Activated CD8-positive, alpha-beta memory T cell treated with anti-CD3 and anti-CD28 coated beads for 36 hours (primary cell): ENCODE results near the gene FUCA2. TPM values are rescaled to one million over a fixed set of nuclear protein-coding genes. Genes with fewer than 3 reads are reported as not detected.

ENCODE experiments used
- CTCF ChIA-PET: fragments of 350-600 bp; sonication (Branson Sonifier 250); formaldehyde crosslinking; loops from one replicate; lab custom pipeline; 2021; ENCODE audit warnings: antibody characterized with exemption; lab: Charles Lee
- POLR2A ChIA-PET: fragments of 350-600 bp; sonication (Branson Sonifier 250); formaldehyde crosslinking; loops from one replicate; lab custom pipeline; 2021; ENCODE audit warnings: antibody characterized with exemption; lab: Charles Lee
- total RNA-seq, 2 experiments: library from RNA; stranded (reverse); gene quantifications; one replicate each; pipeline ENCODE4 v1.2.3, GENCODE V29; 2021

FUCA2 gene
- total RNA-seq, 2 experiments from 2014 or later = 12.3 to 13.4 TPM

DNA sequence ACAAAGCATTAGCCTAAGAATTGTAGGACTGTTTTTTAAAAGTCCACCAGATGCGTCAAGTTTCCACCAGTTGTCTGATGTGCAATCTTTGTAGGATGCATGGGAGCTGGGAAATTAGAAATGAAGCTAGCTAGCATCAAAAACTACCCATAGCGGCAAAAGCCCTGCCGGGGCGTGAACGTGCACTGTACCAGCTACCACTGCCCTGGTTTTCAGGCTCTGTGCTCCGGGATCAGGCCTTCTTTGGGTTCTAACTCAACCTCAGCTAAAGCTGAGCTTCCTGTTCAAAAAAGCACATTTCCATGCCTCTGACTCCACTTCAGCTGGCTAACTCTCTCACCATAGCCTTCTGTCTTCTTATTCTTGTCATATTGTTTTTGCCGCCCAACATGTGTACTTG is 26.9 kb upstream of the FUCA2 start:
- POLR2A ChIA-PET = interaction anchor here (0.8 to 1.3 kb wide), 2 partner anchors 97 to 305 kb away, joined by 3 read pairs; partner anchors contain the start of gene LTV1
- CTCF ChIA-PET = interaction anchor here (0.8 kb wide), 1 partner anchor 25 kb away, joined by 3 read pairs; no protein-coding TSS in a partner anchor

DNA sequence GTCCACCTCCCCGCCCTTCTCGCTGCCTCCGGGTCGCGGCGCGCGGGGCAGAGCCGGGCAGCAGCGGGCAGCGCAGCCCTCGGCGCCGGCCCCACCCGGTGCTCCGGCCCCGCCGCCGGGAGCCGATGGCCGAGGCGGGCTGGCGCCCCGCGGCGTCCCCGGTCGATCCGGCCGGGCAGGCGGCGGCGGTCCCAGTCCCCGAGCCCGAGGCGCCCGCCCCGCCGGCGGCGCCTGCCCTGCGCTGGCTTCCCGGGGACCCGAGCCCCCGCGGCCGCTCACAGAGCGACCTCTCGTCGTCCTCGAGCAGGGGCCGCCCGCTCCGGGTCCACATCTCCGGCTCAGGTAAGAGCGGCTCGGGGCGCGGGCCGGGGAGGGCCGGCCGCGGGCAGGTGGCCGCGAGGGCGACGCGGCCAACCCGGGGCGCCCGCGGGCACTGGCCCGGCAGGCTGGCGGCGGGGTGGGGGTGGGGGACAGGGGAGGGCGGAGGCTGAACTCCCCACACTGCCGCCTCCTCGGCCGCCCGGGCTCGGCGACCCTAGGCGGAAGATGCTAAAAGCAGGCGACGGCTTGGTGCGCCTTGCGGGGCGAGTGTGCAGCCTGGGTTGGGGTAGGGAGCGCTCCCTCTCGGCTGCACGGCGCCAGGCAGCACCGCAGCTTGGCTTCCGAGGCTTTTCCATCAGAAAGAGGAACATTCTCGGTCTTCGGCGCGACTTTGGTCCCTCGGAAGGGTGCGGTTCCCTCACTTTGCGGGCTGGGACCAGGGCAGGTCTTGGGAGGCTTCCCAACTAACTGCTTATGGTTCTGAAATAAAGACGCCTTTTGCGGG is 25.6 kb upstream of the FUCA2 start:
- ChIA-PET CTCF (no interaction called here), POLR2A (no interaction called here)

DNA sequence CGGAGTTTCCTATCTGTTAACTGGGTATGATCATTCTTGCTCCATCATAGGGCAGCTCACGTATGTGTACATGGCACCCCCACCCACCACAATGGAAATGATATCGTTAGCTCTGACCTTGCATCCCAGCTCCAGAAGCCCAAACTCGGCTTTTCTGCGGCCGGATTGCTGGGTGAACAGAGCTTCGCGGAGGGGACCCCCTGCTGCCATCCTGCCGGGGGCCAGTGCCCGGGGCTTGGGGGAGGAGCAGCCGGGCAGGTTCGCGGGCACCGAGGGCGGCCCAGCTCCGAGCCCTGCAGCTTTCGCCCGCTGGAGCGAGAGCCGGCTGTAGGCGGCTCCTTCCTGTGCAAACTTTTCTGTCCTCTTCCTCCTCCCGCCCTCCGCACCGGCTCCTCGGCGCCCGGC is 24.9 kb upstream of the FUCA2 start:
- ChIA-PET POLR2A (no interaction called here), CTCF (interaction anchor here (1.2 kb wide), 1 partner anchor 270 kb away, joined by 3 read pairs; no protein-coding TSS in a partner anchor)

DNA sequence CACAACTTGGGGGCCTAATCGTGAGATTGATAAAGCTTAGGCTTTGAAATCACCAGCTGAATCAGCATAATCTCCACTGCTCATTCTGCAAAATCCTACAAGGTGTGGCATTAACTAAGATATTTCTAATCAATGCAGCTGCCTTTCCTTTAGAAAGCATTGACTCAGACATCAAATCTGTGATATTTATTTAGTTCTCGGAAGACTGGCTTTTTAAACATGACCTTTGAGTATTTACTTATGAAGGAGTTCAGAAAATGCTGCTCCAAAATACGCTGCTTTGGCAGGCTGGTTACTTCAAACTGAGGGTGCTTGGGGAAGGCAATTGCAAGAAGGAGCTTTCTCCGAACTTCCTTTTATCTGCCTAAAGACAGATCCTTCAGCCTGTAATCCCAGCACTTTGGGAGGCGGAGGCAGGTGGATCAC is 23.7 kb upstream of the FUCA2 start:
- ChIA-PET CTCF (interaction anchor here (1.2 kb wide), 1 partner anchor 272 kb away, joined by 3 read pairs; no protein-coding TSS in a partner anchor), POLR2A (no interaction called here)

DNA sequence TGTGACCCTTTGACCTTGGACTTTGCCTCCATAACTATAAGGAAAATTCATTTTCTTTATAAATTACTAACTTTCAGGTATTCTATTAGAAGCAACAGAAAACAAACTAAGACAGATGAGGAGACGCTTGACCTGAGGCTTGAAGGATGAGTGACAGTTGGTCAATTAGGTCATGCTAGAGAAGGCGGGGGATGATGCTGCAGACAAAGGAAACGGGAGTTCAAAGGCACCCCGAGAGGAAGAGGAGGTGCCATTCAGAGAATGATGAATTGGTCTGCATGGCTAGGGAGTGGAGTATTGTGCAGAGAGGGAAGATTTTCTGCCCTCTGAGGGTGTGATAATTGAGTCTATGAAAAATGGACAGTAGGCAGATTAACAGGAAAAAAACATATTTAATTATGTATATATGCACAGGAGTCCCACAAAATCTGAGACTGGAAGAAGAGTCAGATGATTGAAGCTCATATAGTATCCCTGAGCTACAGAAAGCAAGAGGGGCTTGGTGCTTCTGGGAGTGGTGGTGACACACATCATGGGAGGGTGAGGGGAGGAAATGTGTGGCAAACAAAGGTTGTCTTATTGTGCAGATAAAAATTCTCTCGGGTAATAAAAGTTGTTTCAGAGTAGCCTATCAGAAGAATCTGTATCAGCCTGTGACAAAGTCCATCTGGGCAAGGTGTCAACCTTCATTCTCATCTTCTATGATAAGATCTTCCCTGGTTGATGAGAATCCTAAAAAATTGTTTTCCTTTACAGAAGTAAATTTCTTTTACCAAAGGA is 20.4 kb upstream of the FUCA2 start:
- CTCF ChIA-PET = no interaction called here
- POLR2A ChIA-PET = no interaction called here

DNA sequence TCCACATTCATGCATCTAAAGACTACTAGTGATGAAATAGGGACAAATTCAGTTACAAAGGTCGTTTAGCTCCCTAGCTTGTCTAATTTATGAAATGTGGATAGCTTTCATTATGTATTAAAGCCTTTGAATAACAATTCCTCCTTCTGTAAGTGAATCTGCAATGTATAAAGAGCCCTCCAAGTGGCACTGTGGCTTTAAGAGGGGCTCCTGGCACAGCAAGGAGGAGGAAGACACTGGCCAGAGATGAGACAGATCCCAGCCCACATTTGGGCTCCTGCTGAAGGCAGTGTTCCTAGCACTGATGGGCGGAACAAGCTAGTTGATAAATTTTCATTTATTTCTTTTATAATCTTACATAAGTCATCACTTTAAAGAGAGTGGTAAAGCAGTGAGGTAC is 17.6 kb upstream of the FUCA2 start:
- ChIA-PET CTCF (interaction anchor here (1.0 kb wide), 2 partner anchors 17 to 18 kb away, joined by 4 read pairs; partner anchors contain the start of gene FUCA2), POLR2A (no interaction called here)

DNA sequence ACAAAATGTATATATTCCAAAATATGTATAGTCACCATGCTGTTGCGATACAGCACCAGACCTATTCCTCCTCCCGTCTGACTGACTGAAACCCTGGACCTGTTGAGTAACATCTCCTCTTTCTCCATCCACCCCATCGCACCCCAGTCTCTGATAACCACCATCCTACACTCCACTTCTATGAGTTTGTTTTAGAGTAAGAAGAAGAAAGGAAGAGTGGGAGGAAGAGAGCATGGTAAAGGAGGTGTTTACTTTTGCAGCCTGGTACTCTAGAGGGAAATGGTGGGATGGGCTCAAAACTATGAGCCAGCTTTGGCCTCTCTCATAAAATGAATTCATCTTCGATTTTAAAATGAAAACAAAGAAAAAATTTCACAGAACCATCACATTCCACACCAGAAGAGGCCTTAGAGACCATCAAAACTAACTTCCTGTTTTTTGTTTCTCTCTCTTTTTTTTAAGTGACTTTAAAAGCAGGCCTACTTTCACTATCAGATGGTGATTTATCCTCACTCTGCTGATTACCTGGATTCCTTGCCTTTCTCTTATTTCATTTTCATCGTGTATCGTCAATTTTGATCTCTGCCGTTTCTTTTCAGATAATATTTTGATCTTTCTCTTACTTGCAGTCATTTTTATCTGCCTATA is 16.8 kb upstream of the FUCA2 start:
- ChIA-PET POLR2A (no interaction called here), CTCF (interaction anchor here (1.0 kb wide), 2 partner anchors 16 to 17 kb away, joined by 4 read pairs; partner anchors contain the start of gene FUCA2)

DNA sequence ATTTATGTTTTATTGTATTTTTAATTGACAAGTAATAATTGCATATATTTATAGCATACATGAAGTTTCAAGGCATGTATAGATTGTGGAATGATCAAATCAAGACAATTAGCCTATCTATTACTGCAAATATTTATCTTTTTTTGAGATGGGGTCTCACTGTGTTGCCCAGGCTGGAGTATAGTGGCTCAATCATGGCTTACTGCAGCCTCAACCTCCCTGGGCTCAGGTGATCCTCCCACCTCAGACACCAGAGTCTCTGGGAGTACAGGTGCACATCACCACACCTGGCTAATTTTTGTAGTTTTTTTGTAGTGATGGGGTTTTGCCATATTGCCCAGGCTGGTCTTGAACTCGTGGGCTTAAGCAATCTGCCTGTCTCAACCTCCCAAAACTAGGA is 16.2 kb upstream of the FUCA2 start:
- CTCF ChIA-PET = no interaction called here
- POLR2A ChIA-PET = no interaction called here

DNA sequence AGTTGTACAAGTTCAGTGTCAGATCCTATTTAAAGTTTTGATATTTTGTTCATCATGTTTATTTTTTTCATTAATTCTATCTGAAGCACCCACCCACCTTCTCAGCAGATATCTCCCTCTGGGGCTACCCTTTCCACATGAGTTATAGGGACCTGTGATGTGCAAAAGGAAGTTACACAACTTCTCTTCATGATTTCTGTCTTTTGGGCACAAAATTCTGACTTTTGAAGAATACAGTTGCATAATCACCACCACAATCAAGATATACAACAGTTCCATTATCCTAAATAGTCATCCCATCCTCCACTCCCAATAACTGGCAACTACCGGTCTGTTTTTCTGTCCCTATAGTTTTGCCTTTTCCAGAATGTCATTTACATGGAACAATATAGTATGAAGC is 13.8 kb upstream of the FUCA2 start:
- CTCF ChIA-PET = no interaction called here
- POLR2A ChIA-PET = no interaction called here

DNA sequence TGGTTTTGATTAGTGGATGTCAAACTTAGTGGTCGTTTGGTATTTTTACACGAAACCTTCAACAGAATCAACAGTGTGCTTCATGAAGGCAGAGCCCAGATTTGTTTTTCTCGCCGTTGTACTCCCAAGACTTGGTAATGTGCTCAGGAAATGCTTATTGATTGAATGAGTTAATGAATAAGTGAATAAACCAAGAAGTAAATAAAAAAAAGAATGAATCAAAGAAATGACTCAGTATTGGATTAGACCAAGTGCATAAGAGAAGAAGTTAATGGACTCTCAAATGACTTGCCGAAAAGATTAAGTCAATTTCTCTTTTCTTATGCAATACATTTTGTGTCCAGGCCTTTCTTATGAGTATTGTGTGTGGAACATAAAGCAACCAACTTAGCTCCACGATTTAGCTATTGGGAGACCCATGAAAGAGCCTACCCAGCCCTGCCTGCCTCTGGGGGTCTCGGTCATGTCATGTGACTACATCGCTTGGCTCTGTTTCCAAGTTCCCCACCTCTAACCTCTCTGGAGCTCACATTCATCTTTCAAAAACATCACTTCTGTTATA is 10.6 kb upstream of the FUCA2 start:
- POLR2A ChIA-PET = no interaction called here

DNA sequence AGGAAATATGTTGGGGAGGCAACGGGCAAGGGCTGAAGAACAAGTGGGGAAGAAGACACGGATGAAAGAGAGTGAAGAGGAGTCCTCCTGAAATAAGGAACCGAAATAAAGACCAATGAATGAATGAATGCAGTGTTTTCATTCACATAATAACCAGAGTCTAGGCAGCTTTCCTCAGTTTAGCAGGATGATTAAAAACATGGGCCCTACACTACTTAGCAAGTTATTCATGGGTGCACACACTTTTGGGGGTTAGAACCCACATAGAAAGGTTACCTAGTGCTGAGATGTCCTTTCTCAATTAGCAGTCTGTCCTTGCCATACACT is 5.9 kb upstream of the FUCA2 start:
- CTCF ChIA-PET = no interaction called here

More for the DNA sequence above, 10.6 kb upstream of the FUCA2 start:
- CTCF ChIA-PET = no interaction called here

DNA sequence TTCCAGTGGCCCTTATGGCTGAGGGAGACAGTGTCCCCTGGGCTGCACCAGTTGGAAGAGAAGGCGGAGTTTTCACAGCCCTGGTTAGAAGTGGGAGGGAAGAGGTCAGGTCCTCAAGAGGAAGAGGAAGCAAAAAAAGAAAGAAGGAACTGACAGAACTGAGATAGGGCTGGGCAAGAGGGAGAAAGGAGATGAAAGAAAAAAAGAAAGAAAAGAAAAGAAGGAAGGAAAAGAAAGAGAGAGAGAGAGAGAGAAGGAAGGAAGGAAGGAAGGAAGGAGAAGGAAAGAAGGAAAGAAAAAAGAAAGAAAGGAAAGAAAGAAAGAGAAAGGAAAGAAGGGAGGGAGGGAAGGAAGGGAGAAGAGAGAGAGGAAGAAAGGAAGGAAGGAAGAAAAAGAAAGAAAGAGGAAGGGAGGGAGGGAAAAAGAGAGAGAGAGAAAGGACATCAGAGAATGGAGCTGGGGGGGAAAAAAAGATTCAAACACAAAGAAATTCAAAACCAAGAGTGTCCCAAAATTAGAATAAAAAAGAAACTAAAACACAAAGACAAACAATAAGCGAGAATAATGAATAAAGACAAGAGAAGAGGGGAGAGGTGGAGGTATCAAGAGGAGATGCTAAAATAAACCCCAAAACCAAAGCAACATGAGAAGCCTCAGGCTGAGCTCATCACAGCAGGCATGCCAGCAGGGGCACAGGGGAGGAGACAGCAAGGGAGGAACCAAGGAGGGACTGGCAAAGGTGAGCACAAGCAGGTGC is 5.3 kb upstream of the FUCA2 start:
- POLR2A ChIA-PET = no interaction called here
- CTCF ChIA-PET = no interaction called here

More for the DNA sequence above, 5.9 kb upstream of the FUCA2 start:
- POLR2A ChIA-PET = no interaction called here

DNA sequence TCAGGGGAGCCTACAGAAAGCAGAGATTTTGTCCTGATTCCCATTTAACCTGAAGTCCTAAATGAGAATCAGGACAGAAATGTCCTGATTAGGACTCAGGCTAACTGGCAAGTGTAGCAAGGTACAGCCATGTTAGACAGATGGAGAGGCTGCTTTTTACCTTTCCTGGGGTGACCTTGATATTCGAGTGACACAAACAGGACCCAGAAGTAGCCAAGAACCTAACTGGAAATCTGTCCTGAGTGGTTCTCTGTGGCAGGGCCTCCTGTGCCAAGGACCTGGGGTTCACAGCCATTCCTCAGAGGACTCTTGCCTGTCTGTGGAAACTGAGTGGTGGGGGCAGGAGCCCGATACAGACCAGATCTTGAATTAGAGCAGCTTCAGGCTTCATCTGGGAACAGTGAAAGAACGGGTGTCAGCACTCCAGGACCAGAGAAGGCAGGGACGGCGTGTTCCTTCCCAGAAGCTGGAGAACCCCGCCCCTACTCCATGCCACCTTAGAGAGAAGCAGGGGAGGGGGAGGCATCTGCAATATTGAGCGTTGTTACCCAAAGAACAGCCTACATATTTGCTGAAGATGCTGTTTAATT is 4.3 kb upstream of the FUCA2 start:
- POLR2A ChIA-PET = no interaction called here
- CTCF ChIA-PET = no interaction called here

DNA sequence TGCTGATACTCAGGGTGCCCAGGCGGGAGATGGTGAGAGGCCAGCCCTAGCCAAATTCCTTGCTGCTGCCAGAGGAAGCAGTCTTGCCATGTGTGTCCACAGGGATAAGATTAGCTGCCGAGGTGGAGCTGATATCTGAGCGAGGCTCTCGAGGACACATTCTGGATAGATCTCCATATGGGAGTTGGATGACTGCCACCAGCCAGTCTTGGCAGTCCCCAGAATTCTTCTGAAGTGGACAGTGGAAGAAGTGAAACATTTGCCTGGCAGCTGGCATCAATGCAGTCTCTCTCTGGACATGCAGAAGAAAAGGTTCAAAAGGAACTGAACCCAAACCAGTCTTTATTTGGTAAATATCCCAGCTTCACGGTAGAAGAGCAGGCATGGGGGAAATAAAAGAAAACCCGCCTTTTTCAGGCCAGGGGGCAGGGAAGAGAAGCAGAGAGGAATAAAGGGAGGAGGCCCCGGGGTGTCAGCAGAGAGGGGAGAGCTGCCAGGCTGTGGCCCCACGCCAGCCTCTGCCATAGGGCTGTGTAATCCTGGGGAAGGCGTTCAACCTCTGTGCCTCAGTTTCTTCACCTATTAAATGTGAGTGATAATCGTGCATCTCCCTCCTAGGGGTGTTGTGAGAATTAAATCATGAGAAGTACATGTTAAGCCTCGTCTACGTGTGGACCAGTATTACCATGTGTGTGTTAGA is 3.7 kb upstream of the FUCA2 start:
- ChIA-PET CTCF (no interaction called here), POLR2A (no interaction called here)

DNA sequence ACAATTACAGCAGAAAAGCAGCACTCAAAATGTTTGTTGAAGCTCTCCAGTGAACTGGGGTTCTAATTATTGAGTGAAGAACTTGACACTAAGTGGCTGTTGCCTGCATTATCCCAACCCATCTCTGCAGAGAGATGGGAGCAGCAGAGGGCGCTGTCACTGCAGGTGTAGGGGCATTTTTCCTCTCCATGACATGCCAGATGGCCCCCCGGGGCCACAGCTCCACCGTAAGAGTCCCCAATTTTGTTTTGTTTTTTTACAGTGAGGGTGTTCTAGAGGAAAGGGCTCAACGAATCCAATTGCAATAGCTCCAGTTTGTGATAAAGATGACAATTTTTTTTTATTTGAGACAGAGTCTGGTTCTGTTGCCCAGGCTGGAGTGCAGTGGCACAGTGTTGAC is 1.9 kb upstream of the FUCA2 start:
- CTCF ChIA-PET = interaction anchor here (0.9 to 1.4 kb wide), 4 partner anchors 11 to 42 kb away, joined by 3 to 4 read pairs (median 3); no protein-coding TSS in a partner anchor
- POLR2A ChIA-PET = no interaction called here

DNA sequence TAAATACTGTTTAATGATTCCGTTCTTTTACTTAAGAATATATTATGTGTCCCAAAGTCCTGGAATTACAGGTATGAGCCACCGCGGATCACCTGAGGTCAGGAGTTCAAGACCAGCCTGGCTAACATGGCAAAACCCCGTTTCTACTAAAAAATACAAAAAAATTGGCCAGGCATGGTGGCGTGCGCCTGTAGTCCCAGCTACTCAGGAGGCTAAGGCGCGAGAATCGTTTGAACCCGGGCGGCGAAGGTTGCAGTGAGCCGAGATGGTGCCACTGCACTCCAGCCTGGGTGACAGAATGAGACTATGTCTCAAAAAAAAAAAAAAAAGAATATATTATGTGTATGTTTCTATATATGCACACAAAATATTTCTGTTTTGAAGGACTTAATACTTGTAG is 1.2 kb downstream of the FUCA2 start:
- CTCF ChIA-PET = interaction anchor here (1.2 kb wide), 1 partner anchor 18 kb away, joined by 4 read pairs; no protein-coding TSS in a partner anchor

DNA sequence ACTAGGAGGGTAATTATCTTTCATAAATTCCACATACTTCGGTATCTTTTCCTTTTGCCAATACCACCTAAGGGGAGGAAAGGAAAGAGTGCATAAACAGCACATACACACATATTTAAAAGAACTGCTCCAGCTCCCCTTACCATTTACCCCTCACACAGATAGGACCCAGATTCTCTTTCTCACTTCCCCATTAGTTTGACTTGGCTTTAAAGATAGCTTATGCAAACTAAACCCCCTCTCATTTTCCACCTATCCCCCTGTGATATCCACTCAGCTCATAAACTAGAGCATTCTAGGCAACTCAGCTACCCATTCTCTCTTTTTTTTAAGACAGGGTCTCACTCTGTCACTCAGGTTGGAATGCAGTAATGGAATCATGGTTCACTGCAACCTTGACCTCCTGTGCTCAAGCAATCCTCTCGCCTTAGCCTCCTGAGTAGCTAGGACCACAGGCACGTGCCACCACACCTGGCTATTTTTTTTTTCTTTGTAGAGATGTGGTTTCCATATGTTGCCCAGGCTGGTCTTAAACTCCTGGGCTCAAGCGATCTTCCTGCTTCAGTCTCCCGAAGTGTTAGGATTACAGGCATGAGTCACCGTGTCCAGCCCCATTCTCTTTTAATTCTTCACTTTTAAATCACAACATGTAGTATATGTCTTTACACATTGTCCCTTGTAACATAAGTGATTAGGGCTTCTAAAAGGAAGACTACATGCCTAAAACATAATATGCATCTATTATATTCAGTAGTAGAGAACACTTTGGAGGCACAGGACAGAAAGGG is 4.0 kb downstream of the FUCA2 start:
- ChIA-PET POLR2A (no interaction called here), CTCF (no interaction called here)

More for the DNA sequence above, 1.2 kb downstream of the FUCA2 start:
- POLR2A ChIA-PET = interaction anchor here (1.3 kb wide), 1 partner anchor 60 kb away, joined by 8 read pairs; the partner anchor contains the start of genes ADAT2 and PEX3
